Measurements from ENCODE around the gene PDGFRB. TPM values are rescaled to one million over a fixed set of nuclear protein-coding genes. Genes with fewer than 3 reads are reported as not detected.

The PDGFRB gene
- total RNA-seq, 1 donor from 2014 or later: 12.3 TPM

- intact Hi-C loops (cut with micrococcal nuclease): no loop called here
Measured at GRCh38 chr5:150069672-150070627, 85.7 kb downstream of the PDGFRB start.

- intact Hi-C loops (cut with micrococcal nuclease): no loop called here
Measured at GRCh38 chr5:150068961-150069645, 86.5 kb downstream of the PDGFRB start.

- intact Hi-C loops (cut with micrococcal nuclease): no loop called here
Measured at GRCh38 chr5:150068472-150068871, 87.2 kb downstream of the PDGFRB start.

GRCh38 chr5:150068071-150068470 is 87.6 kb downstream of the PDGFRB start:
- intact Hi-C loops (cut with micrococcal nuclease): no loop called here

GRCh38 chr5:150067405-150067960 is 88.2 kb downstream of the PDGFRB start:
- intact Hi-C loops (cut with micrococcal nuclease): no loop called here

GRCh38 chr5:150066901-150067396 is 88.7 kb downstream of the PDGFRB start:
- intact Hi-C loops (cut with micrococcal nuclease): no loop called here

GRCh38 chr5:150066436-150066835 is 89.2 kb downstream of the PDGFRB start:
- intact Hi-C loops (cut with micrococcal nuclease): no loop called here

GRCh38 chr5:150065886-150066285 is 89.8 kb downstream of the PDGFRB start:
- intact Hi-C loops (cut with micrococcal nuclease): no loop called here

GRCh38 chr5:150065346-150065745 is 90.3 kb downstream of the PDGFRB start:
- intact Hi-C loops (cut with micrococcal nuclease): no loop called here

GRCh38 chr5:150064681-150065220 is 90.9 kb downstream of the PDGFRB start:
- intact Hi-C loops (cut with micrococcal nuclease): no loop called here

Other genes starting within 250 kb of the PDGFRB start
- gene PDE6A, start 211.1 kb downstream of the PDGFRB start, total RNA-seq: not detected in 2 replicates
- gene SLC26A2, start 195.1 kb downstream of the PDGFRB start, total RNA-seq: 11.1 and 12.0 TPM in 2 replicates
- 2.2 and 2.5 TPM in 2 replicates for gene TIGD6, start 155.2 kb downstream of the PDGFRB start, total RNA-seq
- gene HMGXB3, start 155.1 kb downstream of the PDGFRB start, total RNA-seq: 40.6 and 43.3 TPM in 2 replicates
- 0.15 and 0.59 TPM in 2 replicates for gene CSF1R, start 69.3 kb downstream of the PDGFRB start, total RNA-seq
- not detected in 2 replicates for gene CDX1, start 10.9 kb upstream of the PDGFRB start, total RNA-seq
- not detected in 2 replicates for gene SLC6A7, start 34.2 kb upstream of the PDGFRB start, total RNA-seq
- not detected in 2 replicates for gene CAMK2A, start 133.9 kb upstream of the PDGFRB start, total RNA-seq
- not detected in 2 replicates for gene ARSI, start 147.1 kb upstream of the PDGFRB start, total RNA-seq
- gene TCOF1, start 201.9 kb upstream of the PDGFRB start, total RNA-seq: 63.2 and 64.0 TPM in 2 replicates

Data from T-helper 1 cell treated with Interleukin-12 subunit alpha and Interleukin-12 subunit beta and Interleukin-4 antibody, amounts not matched to agents 30 ng/mL and 1 ng/mL, for 36 hours (primary cell).